HG02970 (cell line): ENCODE measurements around the gene TSC2.

Experiments used
- ATAC-seq: cut with Tn5 transposase; IDR thresholded peaks from one replicate; pipeline ENCODE4 v1.9.1; 2021; ENCODE audit warnings: mild to moderate bottlenecking, moderate library complexity, moderate number of reproducible peaks; ENCODE audit not compliant: unreplicated experiment, low FRiP score

TSC2 gene

GRCh38 chr16:2040787-2041522 is 6.8 kb upstream of the TSC2 start:
- ATAC-seq = no peak

DNA sequence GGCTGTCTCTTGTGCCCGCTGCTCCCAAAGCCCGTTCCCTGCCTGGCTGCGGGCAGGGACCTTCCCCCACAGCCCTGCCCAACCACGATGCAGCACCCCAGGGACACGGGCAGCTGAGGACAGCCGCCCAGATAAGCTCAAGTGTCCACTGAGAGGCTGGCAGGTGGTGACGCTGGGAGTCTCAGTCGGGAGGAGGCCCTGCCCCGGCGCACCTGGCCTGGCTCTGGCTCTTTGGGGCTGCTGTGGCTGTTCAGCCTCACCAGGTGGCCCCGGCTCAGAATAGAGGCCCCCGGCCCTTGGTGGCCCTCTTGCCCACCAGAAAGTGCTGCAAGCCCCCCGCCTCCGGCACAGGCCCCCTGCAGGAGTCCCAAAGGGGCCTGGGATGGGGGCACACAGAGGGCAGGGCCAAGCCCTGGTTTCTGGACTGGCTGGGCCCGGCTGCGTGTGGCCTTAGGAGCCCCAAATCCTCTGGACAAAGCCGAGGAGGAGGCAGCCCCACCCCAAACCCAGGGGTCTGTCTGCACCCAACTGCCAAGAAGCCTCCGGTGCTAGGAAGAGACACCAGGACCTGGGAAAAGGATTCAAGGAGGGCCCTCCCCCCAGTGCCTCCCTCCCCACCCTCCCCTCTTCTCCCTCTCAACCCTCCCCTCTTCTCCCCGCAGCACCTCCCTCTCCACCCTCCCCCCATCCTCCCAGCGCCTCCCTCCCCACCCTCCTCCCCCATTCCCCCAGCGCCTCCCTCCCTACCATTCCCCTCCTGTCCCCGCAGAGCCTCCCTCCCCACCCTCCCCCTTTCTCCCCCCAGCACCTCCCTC is 5.4 kb upstream of the TSC2 start:
- no peak for ATAC-seq

DNA sequence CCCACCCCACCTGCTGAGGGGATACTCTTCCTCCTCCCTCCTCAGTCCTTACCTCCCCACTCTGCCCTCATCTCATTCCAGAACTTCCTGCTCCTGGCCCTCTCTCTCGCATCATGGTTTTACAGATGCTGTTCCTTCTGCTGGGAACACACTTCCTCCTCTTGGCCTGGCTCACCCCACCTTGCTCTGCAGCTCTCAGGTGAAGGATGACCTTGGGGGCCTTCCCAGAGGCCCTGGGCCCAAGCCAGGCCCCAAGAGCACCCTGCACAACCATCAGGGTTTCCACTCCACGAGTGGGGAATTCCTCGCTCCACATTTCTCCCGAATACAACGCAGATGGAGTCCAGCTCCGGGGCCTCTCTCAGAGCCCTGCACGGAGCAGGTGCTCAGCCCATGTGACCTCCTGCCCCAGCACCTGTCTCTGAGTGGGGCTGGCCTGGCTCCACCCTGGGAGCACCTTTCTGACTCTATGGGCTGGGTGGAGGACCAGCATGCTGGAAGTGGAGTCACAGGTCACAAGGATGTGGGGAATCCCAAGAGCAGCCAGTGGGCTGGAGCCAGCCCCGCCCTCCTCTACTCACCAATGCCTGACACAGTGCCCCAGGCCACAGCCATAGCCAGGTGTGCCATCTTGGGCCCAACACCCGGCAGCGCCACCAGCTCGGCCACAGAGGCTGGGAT is 4.7 kb upstream of the TSC2 start:
- no peak for ATAC-seq

DNA sequence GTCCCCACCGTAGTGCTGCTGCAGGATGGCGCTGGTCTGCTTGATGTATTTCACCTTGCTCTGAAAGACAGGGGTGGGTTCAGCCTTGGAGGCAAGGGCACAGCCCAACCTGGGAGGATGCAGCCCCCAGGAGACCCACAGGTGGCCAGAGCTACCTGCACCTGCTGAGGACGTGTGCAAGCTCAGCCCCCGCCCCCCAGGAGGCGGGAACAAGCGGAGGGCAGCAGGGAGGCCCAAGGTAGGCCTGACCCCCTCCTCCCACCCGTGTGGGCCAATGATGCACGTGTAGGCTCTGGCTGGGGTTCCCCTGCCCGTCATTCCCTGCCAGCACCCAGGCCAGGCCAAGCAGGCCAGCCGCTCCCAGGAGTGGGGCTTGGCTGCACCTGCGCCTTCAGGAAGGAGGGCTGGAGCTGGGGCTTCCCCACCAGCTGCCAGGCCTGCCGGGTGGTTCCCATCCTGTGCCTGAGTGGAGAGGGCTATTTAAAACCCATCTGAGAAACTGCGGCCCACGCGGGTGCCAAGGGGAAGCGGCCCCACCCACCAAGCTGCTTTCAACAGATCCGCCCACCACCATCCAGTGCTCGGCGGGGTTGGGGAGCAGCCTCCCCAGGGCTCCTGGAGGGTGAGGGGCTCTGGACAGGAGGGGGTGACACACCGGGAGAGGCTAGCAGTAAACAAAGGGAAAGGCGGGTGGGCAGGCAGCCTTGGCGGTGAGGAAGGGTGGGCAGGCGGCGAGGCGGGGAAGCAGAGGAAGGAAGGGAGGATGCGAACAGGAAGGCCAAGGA is 3.9 kb upstream of the TSC2 start:
- ATAC-seq = no peak

DNA sequence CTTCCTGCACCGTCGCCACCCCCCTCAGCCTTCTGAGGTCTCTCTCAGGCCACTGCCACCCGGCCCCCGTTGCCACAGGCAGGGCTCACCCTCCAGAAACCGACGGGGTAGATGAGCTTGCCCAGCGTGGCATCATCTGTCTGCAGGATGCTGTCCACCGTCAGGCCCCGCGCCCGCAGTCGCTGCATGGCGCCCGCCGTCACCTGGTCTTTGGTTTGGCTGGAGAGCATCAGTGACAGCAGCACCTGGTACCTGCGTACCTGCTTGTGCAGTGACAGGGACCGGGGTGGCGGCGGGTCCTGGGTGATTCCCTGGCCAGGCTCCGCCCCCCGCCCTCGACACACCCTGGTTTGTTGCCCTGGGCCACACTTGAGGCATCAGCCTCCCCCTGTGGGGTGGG is 3.2 kb upstream of the TSC2 start:
- ATAC-seq = no peak

DNA sequence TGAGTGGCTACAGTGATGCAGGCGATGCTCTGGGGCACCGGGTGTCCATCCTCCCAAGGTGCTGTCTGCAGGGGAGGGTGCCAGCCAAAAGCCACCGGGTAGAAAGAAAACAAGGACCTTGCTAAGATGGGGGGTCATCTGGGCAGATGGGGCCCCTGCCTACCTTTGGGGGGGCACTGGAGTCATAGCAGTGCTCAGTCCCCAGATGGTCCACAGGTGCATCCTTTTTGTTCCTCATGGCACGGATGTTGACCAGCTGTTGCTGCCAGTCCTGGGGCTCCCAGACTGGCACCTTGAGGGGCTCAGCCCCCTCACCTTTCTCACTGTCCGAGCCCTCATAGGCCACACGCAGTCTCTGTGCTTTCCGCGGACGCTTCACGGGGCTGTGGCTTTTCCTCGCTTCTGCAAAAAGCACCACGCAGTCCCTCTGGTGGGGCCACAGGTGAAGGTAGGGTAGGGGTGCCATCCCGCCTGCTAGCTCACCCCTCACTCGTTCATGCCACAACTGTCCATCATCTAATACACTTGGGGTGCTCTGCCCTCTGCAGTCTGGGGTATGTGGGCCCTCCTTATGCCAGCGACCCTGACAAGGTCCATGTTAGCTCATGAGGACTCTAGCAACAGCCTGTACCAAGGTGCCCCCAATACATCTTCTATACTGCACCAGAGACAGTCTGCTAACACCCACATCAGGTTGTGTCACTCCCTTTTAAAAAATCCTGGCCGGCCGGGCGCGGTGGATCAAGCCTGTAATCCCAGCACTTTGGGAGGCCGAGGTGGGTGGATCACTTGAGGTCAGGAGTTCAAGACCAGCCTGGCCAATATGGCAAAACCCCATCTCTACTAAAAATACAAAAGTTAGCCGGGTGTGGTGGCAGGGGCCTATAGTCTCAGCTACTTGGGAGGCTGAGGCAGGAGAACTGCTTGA is 1.6 kb upstream of the TSC2 start:
- ATAC-seq = no peak

GRCh38 chr16:2046893-2047329 is 874 bp upstream of the TSC2 start:
- ATAC-seq = no peak

GRCh38 chr16:2048116-2048543 is 345 bp downstream of the TSC2 start:
- ATAC-seq = no peak

DNA sequence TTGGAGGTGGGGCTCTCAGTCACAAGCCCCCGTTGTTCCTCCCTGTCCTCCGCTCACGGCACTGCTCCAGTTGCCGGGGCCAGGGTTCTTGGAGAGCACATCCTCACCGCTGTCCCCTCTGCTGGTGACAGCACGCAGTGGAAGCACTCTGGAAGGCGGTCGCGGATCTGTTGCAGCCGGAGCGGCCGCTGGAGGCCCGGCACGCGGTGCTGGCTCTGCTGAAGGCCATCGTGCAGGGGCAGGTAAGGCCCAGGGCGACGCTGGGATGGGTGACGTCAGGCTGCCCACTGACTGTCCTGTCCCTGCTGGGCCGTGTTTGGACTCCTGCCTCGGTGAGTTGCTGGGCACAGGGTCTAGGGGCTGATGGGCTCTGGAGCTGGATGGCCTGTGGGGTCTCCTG is 5.4 kb downstream of the TSC2 start:
- ATAC-seq = no peak

GRCh38 chr16:2053897-2054296 is 6.1 kb downstream of the TSC2 start:
- no peak for ATAC-seq

DNA sequence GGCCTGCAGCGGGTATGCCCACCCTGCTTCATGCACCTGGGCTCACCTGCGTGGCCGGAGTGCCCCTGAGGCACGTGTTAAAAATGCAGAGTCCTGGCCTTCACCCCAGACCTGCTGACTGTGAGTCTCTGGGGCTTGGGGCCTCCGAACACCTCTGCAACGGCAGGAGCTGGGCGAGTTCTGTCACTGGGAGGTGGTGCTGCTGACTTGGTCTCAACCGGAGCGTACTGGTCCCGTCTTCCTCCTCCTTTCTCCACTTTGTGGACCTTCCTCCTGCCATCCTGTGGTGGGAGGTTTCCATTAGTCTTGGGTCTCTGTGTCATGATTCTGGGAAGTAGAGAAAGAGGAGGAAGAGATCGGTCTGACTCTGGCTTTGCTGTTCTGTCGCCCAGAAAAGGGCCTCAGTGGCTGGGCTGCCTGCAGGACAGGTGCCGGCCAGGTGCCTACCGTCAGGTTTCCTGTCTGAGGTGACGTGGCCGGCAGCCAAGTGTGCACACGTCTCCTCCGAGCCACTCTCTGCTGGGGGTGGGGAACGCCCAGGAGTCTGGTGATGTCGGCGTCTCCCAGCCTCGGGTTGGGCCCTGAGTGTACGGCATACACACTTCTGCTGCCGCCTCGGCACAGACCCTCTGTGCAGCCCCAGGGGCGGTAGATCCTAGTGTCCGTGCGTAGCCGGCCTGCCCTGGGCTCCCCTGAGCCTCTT is 6.9 kb downstream of the TSC2 start:
- no peak for ATAC-seq

DNA sequence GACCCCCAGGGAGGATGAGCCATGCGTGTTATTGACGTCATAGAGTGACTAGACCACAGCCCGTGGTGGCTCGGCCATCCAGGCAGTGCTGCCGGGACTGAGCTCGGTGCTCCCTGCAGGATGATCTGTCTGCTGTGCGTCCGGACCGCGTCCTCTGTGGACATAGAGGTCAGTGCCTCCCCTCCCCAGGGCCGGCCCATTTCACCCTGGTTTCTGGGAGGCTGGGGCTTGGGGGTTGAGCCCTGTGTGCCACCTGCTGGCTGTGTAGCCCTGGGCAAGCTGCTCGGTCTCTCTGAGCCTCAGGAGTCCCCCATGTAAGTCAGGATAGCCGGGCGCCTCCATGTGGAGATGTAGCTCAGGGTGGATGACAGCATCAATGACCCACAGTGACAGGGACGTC is 8.3 kb downstream of the TSC2 start:
- no peak for ATAC-seq

- no peak for ATAC-seq
These were observed 9.1 kb downstream of the TSC2 start for GRCh38 chr16:2056681-2057407.

- no peak for ATAC-seq
These were observed 9.7 kb downstream of the TSC2 start for GRCh38 chr16:2057438-2057837.

- ATAC-seq = no peak
These were observed 10.6 kb downstream of the TSC2 start for GRCh38 chr16:2058420-2058819.

DNA sequence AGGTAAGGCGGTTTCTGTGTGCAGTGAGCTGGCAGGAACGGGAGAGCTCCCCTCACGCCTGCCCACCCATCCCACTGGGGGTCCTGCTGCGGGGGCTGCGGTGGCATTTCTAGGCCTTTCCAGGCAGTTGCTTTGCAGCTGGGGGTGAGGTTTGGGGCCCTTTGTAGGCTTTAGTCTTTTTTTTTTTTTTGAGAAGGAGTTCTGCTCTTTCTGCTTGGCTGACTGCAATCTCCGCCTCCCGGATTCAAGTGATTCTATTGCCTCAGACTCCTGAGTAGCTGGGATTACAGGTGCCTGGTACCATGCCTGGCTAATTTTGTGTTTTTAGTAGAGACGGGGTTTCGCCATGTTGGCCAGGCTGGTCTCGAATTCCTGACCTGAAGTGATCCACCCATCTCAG is 11.1 kb downstream of the TSC2 start:
- no peak for ATAC-seq

DNA sequence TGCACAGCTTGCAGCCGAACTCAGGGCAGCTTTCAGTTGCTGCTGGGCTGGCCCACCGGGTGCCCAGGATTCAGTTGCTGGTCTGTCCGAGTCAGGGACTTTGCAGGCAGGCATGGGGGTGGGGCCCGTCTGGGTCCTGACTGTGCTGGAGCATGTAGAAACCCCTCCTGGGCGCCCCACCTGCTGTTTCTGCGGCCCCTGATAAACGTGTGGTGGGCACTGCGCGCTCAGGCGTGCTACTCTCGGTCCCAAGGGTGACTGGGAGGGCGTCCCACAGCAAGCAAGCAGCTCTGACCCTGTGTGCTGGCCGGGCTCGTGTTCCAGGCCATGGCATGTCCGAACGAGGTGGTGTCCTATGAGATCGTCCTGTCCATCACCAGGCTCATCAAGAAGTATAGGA is 12.6 kb downstream of the TSC2 start:
- no peak for ATAC-seq

DNA sequence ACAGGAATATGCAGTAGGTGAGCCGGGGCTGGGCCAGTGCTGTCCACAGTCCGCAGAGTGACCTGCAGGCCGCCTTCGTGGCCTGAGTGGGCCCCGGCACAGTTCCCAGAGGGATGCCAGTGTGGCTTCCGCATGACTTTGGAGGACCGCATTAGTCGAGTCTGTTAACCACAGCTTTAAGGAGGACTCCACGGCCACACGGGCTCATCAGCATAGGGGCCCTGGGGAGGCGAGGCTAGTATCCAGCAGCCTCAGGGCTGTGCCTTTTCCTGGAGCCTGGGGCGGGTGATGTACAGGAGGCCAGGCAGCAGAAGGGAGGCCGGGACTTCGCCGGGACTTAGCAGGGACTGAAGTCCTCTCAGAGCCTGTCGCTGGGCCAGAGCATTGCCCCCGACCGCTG is 13.2 kb downstream of the TSC2 start:
- no peak for ATAC-seq
